Liver (tissue), 9 donors: ENCODE data around the gene LRRC2. TPM values are rescaled to one million over a fixed set of nuclear protein-coding genes. Genes with fewer than 3 reads are reported as not detected.

Source experiments
- DNase-seq: peaks from one replicate; pipeline ENCODE4 v3.0.0-alpha.2; 2017; ENCODE audit warnings: low spot score
- H3K27ac ChIP-seq, 2 donors: one replicate each; pipeline ENCODE4 v1.7.0; 2013; ENCODE audit warnings: inconsistent platforms in 2 of 2, low read length in 2 of 2, control low read depth in 1 of 2, low read depth in 1 of 2, mild to moderate bottlenecking in 1 of 2
- H3K27me3 ChIP-seq, 4 donors: one replicate each; pipeline versions ENCODE4 v1.6.1 to v1.7.0; 2013; ENCODE audit warnings: low read length in 3 of 4, inconsistent platforms in 1 of 4, mild to moderate bottlenecking in 1 of 4, moderate library complexity in 1 of 4; ENCODE audit not compliant: control insufficient read depth in 4 of 4, insufficient read depth in 4 of 4
- H3K36me3 ChIP-seq, 4 donors: one replicate each; pipeline versions ENCODE4 v1.6.1 to v1.7.0; 2013; ENCODE audit warnings: low read length in 3 of 4, mild to moderate bottlenecking in 3 of 4, low read depth in 1 of 4, moderate library complexity in 1 of 4; ENCODE audit not compliant: control insufficient read depth in 4 of 4, insufficient read depth in 3 of 4
- H3K4me1 ChIP-seq, 4 donors: one replicate each; pipeline versions ENCODE4 v1.6.1 to v1.7.0; 2013; ENCODE audit warnings: low read length in 3 of 4, mild to moderate bottlenecking in 3 of 4, moderate library complexity in 1 of 4; ENCODE audit not compliant: control insufficient read depth in 4 of 4, insufficient read depth in 4 of 4
- H3K4me3 ChIP-seq, 3 donors: one replicate each; pipeline versions ENCODE4 v1.6.1 to v1.7.0; 2013; ENCODE audit warnings: low read length in 3 of 3, control low read depth in 1 of 3, low read depth in 1 of 3, mild to moderate bottlenecking in 1 of 3
- H3K9ac ChIP-seq, 2 donors: one replicate each; pipeline ENCODE4 v1.7.0; 2013; ENCODE audit warnings: low read length in 2 of 2, mild to moderate bottlenecking in 2 of 2, moderate library complexity in 2 of 2, control low read depth in 1 of 2, low read depth in 1 of 2
- H3K9me3 ChIP-seq, 4 donors: one replicate each; pipeline versions ENCODE4 v1.6.1 to v1.7.0; 2013; ENCODE audit warnings: low read length in 3 of 4; ENCODE audit not compliant: control insufficient read depth in 4 of 4
- ATF3 ChIP-seq: IDR thresholded peaks from 2 replicates; pipeline ENCODE4 v1.6.1; 2016; ENCODE audit warnings: antibody characterized with exemption
- CTCF ChIP-seq: fragments of 150-350 bp; IDR thresholded peaks from 2 replicates; pipeline ENCODE4 v1.5.1; 2017; ENCODE audit warnings: improper control_type of control experiment, low read depth, low read length; ENCODE audit not compliant: missing input control
- EGR1 ChIP-seq, 2 donors: IDR thresholded peaks; 2 replicates each; pipeline ENCODE4 v1.6.1; 2016 to 2018; ENCODE audit warnings: antibody characterized with exemption in 2 of 2, low read depth in 2 of 2
- FOXA2 ChIP-seq: IDR thresholded peaks from 2 replicates; pipeline ENCODE4 v1.6.1; 2016; ENCODE audit warnings: antibody characterized with exemption
- HNF4A ChIP-seq, 2 donors: conservative IDR thresholded peaks; 2 replicates each; pipeline ENCODE4 v1.6.1; 2016; ENCODE audit warnings: antibody characterized with exemption in 2 of 2, mild to moderate bottlenecking in 2 of 2
- JUND ChIP-seq, 2 donors: IDR thresholded peaks; 2 replicates each; pipeline ENCODE4 v1.6.1; 2016; ENCODE audit warnings: antibody characterized with exemption in 2 of 2
- MAX ChIP-seq: IDR thresholded peaks from 2 replicates; pipeline ENCODE4 v1.6.1; 2016; ENCODE audit warnings: antibody characterized with exemption
- RAD21 ChIP-seq, 2 donors: IDR thresholded peaks; 2 replicates each; pipeline ENCODE4 v1.6.1; 2016; ENCODE audit warnings: antibody characterized with exemption in 2 of 2, mild to moderate bottlenecking in 2 of 2
- RXRA ChIP-seq, 2 donors: IDR thresholded peaks; 2 replicates each; pipeline ENCODE4 v1.6.1; 2017 to 2018; ENCODE audit warnings: antibody characterized with exemption in 2 of 2, mild to moderate bottlenecking in 1 of 2
- SP1 ChIP-seq: IDR thresholded peaks from 2 replicates; pipeline ENCODE4 v1.6.1; 2018; ENCODE audit warnings: antibody characterized with exemption, mild to moderate bottlenecking
- TAF1 ChIP-seq: conservative IDR thresholded peaks from 2 replicates; pipeline ENCODE4 v1.6.1; 2016; ENCODE audit warnings: antibody characterized with exemption, mild to moderate bottlenecking
- WGBS: extraction: QIAGEN DNeasy Blood & Tissue Kit; methylation state at CpG from one replicate; pipeline ENCODE4 v1.1.7; 2013; 5-methylcytosine and 5-hydroxymethylcytosine counted together
- polyA plus RNA-seq, 2 donors: library from polyadenylated mRNA; stranded (reverse) in 1 of 2; unstranded in 1 of 2; fragments of 200-250 nt in 1 of 2; fragments of >200 nt in 1 of 2; fragmentation: Nextera tagmentation in 1 of 2; extraction: Ambion mirVana in 1 of 2; gene quantifications; one replicate each; pipeline versions ENCODE4 v1.2.1 to v1.2.3, GENCODE V29; 2013 to 2015
- total RNA-seq, 2 donors: library from RNA; depleted of rRNA; stranded (reverse); fragments of >200 nt; gene quantifications; one replicate each; pipeline ENCODE4 v1.2.3, GENCODE V29; 2014
- TF ChIP-seq, protein P1 (sequence below): IDR thresholded peaks from 2 replicates; pipeline ENCODE4 v1.6.1; 2016; ENCODE audit warnings: antibody characterized with exemption
- donor health status: healthy.
- donor health status: healthy.
- donor health status: healthy.
- donor health status: healthy.
- donor health status: healthy.

The LRRC2 gene
- total and polyA plus RNA-seq, 4 donors, result 0.93 to 7.6 (median 4.2) TPM

- Histone ChIP-seq H3K27ac (no peak overlapping the region), H3K9ac (no peak overlapping the region), H3K4me1 (no peaks in the 10 kb centered on the region), H3K9me3 (no peaks in the 10 kb centered on the region), H3K4me3 (no peak overlapping the region), H3K27me3 (no peaks in the 10 kb centered on the region), H3K36me3 (no peaks in the 10 kb centered on the region)
- TF ChIP-seq RAD21 (IDR thresholded peaks at IDR 0.05), result no peak
- TF ChIP-seq CTCF, result no peak
- no peak for TF ChIP-seq FOXA2
- WGBS, result 81% methylated on average over 5 of the region's 5 CpGs
- DNase-seq, result no peak
Observed at GRCh38 chr3:46478341-46478740, 87.8 kb downstream of the LRRC2 start.

DNA sequence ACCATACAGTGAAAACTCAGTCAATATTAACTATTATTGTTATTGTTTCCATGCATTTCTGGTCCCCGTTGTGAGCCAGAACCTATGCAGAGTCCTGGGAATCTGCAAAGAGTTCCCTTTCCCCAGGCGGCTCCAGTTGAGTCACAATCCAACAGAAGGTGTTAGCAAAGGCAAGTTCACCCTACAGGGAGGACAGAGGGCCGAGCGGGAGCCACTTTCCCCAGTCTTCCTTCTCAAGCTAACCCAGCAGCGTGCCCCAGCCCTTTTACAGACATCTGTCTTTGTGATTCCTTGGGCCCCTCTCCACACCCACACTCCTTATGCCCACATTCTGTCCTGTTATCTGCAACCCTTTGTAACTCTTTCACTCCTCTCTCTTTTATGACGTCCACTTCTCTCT, 88.3 kb downstream of the LRRC2 start:
- H3K27me3 ChIP-seq, result no peaks in the 10 kb centered on the region
- no peak overlapping the region for H3K9ac ChIP-seq
- H3K4me3 ChIP-seq, result no peak overlapping the region
- TF ChIP-seq CTCF (no peak), TAF1 (no peak)
- TF ChIP-seq, protein P1, sequence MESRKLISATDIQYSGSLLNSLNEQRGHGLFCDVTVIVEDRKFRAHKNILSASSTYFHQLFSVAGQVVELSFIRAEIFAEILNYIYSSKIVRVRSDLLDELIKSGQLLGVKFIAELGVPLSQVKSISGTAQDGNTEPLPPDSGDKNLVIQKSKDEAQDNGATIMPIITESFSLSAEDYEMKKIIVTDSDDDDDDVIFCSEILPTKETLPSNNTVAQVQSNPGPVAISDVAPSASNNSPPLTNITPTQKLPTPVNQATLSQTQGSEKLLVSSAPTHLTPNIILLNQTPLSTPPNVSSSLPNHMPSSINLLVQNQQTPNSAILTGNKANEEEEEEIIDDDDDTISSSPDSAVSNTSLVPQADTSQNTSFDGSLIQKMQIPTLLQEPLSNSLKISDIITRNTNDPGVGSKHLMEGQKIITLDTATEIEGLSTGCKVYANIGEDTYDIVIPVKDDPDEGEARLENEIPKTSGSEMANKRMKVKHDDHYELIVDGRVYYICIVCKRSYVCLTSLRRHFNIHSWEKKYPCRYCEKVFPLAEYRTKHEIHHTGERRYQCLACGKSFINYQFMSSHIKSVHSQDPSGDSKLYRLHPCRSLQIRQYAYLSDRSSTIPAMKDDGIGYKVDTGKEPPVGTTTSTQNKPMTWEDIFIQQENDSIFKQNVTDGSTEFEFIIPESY, result no peak
- no peak for DNase-seq
- no peaks in the 10 kb centered on the region for H3K36me3 ChIP-seq
- H3K9me3 ChIP-seq, result no peaks in the 10 kb centered on the region
- no peak overlapping the region for H3K27ac ChIP-seq
- H3K4me1 ChIP-seq, result no peaks in the 10 kb centered on the region
- WGBS, result 83% methylated on average over 6 of the region's 6 CpGs

DNA sequence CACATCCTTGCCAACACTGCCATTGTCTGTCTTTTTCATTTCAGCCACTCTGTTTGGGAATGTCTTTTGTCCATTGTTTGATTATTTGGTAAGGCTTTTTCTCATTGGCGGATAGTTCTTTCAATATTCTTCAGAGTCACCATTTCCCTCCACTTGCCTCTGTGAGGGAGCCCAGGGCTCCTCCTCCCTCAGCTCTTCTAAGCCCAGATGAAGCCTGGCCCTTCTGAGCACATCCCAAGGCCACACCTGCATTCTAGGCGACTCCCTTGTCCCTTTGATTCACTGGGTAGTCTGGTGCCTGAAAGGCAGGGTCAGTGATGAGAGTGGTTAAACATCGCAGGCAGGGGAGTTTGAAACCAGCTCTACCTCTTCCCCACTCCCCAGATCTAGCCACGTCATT, 89.0 kb downstream of the LRRC2 start:
- H3K27me3 ChIP-seq, result no peaks in the 10 kb centered on the region
- TF ChIP-seq JUND (IDR thresholded peaks at IDR 0.05) (no peak), HNF4A (conservative IDR thresholded peaks at IDR 0.05) (no peak), RAD21 (IDR thresholded peaks at IDR 0.05) (no peak), RXRA (IDR thresholded peaks at IDR 0.05) (no peak), EGR1 (IDR thresholded peaks at IDR 0.05; ENCODE audit: low read depth in 2 of 2) (no peak), SP1 (no peak), FOXA2 (no peak), TAF1 (no peak), CTCF (no peak), ATF3 (no peak), MAX (no peak)
- TF ChIP-seq, protein P1, result no peak
- 82% methylated on average over 4 of the region's 4 CpGs for WGBS
- H3K36me3 ChIP-seq, result no peaks in the 10 kb centered on the region
- H3K4me3 ChIP-seq, result no peak overlapping the region
- no peaks in the 10 kb centered on the region for H3K4me1 ChIP-seq
- DNase-seq, result no peak
- H3K9ac ChIP-seq, result no peak overlapping the region
- H3K27ac ChIP-seq, result no peak overlapping the region
- no peaks in the 10 kb centered on the region for H3K9me3 ChIP-seq
